Activated CD8-positive, alpha-beta memory T cell treated with anti-CD3 and anti-CD28 coated beads, Interleukin-2, amount 50 U/mL, for 1 hour (primary cell): ENCODE results near the gene PRR5L.

Source experiments
- DNase-seq: peaks from one replicate; pipeline ENCODE4 v3.0.0-alpha.2; 2020; ENCODE audit errors: extremely low read depth

Gene PRR5L

GRCh38 chr11:36400766-36401455 lies 104.8 kb downstream of the PRR5L start:
- DNase-seq, result no peak

GRCh38 chr11:36402568-36403170 lies 106.6 kb downstream of the PRR5L start:
- no peak for DNase-seq

- DNase-seq, result no peak
Observed at GRCh38 chr11:36403661-36404060, 107.6 kb downstream of the PRR5L start.

GRCh38 chr11:36404831-36405230 lies 108.7 kb downstream of the PRR5L start:
- no peak for DNase-seq

GRCh38 chr11:36405585-36406367 lies 109.7 kb downstream of the PRR5L start:
- no peak for DNase-seq

- no peak for DNase-seq
Observed at GRCh38 chr11:36407356-36407755, 111.3 kb downstream of the PRR5L start.

GRCh38 chr11:36408498-36409136 lies 112.5 kb downstream of the PRR5L start:
- no peak for DNase-seq

GRCh38 chr11:36409152-36409816 lies 113.2 kb downstream of the PRR5L start:
- no peak for DNase-seq

- DNase-seq, result no peak
Observed at GRCh38 chr11:36411202-36411640, 115.1 kb downstream of the PRR5L start.

GRCh38 chr11:36412781-36413383 lies 116.8 kb downstream of the PRR5L start:
- no peak for DNase-seq

- no peak for DNase-seq
Observed at GRCh38 chr11:36417154-36417553, 121.1 kb downstream of the PRR5L start.

- DNase-seq, result no peak
Observed at GRCh38 chr11:36419791-36420424, 123.8 kb downstream of the PRR5L start.

GRCh38 chr11:36421546-36422155 lies 125.6 kb downstream of the PRR5L start:
- DNase-seq, result no peak

GRCh38 chr11:36425561-36426081 lies 129.5 kb downstream of the PRR5L start:
- DNase-seq, result no peak

GRCh38 chr11:36426226-36426848 lies 130.2 kb downstream of the PRR5L start:
- no peak for DNase-seq

GRCh38 chr11:36427079-36427478 lies 131.0 kb downstream of the PRR5L start:
- DNase-seq, result no peak

- no peak for DNase-seq
Observed at GRCh38 chr11:36427876-36428275, 131.8 kb downstream of the PRR5L start.

- no peak for DNase-seq
Observed at GRCh38 chr11:36431429-36432092, 135.5 kb downstream of the PRR5L start.

GRCh38 chr11:36432093-36432469 lies 136.0 kb downstream of the PRR5L start:
- DNase-seq, result no peak
